AG09319 (cell line): ENCODE measurements around the gene GNRHR.

ENCODE experiments used
- DNase-seq: peaks from one replicate; pipeline ENCODE4 v3.0.0-alpha.2; 2010; ENCODE audit warnings: low read depth; ENCODE audit errors: extremely low read depth
- TF ChIP-seq, protein P1 (sequence below): IDR thresholded peaks from 2 replicates; pipeline ENCODE4 v1.5.1; 2011; ENCODE audit warnings: low read depth, mild to moderate bottlenecking, inconsistent platforms, low read length, moderate library complexity

GNRHR gene

DNA sequence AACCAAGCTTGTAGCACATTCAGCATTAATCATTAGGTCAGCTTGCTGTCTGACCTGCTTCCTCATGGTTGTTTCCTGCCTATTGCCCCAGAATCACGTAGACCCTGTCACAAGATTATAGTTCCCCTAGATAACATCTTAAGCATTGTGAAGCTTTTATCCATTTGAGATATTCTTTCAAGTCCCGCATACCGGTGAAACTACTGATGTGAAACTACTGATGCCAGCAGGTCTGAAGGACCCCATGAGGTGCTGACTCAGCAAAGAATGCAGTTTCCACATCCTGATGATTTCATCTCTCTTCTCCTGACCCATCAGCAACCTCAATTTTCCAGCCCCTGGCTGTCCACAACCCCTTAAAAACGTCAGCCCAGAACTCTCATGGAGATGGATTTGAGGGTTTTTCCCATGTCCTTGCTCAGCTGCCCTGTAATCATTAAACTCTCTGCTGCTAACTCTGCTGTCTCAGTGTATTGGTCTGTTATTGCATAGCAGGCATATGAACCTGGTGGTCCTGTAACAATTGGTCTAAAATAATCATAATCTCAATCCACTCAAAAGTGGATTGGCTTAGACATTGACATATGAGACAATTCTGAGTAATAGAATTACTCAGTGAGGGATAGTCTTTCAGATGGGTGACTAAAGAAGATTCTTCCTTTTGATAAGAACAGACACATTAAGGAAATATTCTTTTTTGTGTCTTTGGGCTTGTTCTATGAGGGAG, 26.9 kb downstream of the GNRHR start:
- DNase-seq: no peak
- TF ChIP-seq, protein P1, sequence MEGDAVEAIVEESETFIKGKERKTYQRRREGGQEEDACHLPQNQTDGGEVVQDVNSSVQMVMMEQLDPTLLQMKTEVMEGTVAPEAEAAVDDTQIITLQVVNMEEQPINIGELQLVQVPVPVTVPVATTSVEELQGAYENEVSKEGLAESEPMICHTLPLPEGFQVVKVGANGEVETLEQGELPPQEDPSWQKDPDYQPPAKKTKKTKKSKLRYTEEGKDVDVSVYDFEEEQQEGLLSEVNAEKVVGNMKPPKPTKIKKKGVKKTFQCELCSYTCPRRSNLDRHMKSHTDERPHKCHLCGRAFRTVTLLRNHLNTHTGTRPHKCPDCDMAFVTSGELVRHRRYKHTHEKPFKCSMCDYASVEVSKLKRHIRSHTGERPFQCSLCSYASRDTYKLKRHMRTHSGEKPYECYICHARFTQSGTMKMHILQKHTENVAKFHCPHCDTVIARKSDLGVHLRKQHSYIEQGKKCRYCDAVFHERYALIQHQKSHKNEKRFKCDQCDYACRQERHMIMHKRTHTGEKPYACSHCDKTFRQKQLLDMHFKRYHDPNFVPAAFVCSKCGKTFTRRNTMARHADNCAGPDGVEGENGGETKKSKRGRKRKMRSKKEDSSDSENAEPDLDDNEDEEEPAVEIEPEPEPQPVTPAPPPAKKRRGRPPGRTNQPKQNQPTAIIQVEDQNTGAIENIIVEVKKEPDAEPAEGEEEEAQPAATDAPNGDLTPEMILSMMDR: no peak

DNA sequence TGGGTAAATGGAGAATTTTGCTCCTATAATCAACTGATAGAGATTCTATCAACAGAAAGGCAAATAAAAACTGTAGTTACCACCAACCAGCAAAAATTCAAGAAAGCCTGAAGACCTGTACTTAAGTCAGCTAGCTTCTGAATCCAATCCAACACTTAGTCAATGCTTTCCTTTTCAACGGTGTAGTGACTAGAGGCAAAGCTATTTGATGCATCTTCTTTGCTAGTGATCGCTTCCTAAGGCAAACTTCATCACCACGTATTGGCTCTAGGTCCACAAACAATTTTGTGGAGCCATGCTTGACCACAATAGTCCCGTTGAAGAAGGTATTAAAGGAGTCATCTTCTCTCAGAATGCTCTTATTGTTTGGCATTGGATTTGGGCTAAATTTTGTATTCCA, 28.2 kb downstream of the GNRHR start:
- no peak for DNase-seq
- TF ChIP-seq, protein P1: no peak

DNA sequence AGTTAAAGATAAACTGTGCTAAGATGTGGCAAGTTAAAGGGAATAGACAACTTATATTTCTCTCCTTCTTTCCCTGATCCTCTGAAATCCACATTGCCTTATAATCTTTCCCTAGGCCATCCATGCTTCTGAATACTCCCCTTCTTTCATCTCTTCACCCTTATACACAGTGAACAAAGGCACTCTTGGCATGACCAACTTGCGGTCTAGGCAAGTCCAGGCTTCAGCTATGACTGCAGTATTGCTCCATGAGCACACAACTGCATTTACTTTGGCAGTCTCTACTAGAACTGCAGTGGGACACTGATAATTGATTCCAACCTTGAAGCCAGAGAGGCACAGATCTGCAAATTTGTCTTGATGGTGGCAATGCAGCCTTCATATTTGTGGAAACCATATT, 29.1 kb downstream of the GNRHR start:
- TF ChIP-seq, protein P1: no peak
- DNase-seq: no peak

DNA sequence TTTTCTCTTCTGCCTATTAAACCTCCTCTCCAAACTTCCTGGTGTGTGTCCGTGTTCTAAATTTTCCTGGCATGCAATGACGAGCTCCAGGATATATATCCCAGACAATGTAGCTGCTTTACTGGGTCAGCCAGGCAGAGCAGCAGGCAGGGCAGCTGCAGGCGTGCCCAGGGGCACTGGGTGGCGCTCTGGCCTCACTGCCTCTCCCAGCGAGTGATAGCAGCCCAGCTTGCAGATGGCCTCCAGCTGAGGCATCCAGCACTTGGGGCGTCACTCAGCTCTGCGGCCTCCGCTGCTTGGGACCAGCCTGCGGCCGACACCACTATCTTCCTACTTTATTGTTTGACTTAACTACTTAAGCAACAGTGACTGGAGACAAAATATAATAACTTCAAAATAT, 30.2 kb downstream of the GNRHR start:
- no peak for DNase-seq

DNA sequence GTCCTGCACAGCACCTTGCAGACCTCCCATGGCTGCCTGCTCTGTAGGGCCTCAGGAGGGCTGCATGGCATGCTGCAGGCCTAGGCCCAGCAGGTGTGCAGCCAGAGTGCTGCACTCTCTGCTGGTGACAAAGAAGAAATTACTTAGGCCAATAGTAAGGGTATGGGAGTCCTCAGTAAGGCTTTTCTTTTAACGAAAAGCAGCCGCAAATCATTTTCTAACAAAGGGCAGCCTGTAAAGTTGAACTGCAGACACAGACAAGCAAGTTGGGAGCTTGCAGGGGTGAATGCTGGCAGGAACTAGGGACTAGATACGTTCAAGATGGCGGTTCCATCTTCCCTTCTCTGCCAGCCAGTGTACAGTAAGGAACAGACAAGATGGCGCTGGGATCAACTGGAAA, 30.8 kb downstream of the GNRHR start:
- no peak for DNase-seq
- TF ChIP-seq, protein P1: no peak

More for the DNA sequence above, 30.2 kb downstream of the GNRHR start:
- TF ChIP-seq, protein P1: no peak

DNA sequence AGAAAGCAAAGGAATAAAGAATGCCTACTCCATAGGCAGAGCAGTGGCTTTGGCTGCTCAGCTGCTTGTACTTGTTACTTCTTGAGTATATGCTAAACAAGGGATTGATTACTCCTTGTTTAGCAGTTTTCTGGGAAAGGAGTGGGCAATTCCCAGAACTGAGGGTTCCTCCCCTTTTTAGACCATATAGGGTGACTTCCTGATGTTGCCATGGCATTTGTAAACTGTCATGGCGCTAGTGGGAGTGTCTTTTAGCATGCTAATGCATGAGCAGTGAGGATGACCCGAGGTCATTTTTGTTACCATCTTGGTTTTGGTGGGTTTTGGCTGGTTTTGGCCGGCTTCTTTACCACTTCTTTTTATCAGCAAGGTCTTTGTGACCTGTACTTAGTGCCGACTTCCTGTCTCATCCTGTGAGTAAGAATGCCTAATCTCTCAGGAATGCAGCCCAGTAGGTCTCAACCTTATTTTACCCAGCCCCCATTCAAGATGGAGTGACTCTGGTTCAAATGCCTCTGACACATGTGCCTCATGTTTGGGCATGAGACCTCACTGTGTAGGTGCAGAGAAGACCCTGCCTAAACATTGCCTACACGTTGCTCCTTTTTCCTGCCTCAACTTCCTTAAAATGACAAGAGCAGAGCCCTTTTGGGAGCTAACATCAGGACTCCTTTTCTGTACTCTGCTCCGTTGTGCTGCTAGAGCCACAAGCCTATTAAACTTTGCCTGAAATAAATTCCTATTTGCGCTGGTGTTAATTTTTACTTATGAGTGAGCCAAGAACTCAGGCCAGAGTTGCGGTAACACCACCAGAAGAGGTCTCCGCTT, 32.2 kb downstream of the GNRHR start:
- TF ChIP-seq, protein P1: no peak

DNA sequence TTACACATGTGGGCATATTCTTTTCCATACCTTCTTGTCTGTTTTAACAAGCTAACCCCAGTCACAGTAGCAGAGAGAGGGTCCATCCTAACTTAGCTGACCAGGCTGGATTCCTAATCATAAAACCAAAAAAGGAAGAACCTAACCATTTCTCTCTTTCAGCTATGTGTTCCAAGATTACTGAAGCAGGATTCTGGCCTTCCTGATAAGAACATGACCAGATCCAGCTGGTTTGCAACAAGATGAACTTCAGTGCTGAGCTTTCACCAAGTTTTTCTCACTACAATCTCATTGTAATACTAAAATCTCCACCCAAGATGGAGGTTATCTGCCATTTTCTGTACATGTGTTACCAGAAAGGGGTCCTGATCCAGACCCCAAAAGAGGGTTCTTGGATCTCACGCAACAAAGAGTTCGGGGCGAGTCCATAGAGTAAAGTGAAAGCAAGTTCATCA, 32.8 kb downstream of the GNRHR start:
- DNase-seq: no peak
- TF ChIP-seq, protein P1: no peak

More for the DNA sequence above, 32.2 kb downstream of the GNRHR start:
- DNase-seq: no peak
